Measurements from ENCODE around the gene CABLES1. TPM values are rescaled to one million over a fixed set of nuclear protein-coding genes. Genes with fewer than 3 reads are reported as not detected.

The CABLES1 gene
- total RNA-seq, 1 donor from 2014 or later: 2.8 TPM

DNA sequence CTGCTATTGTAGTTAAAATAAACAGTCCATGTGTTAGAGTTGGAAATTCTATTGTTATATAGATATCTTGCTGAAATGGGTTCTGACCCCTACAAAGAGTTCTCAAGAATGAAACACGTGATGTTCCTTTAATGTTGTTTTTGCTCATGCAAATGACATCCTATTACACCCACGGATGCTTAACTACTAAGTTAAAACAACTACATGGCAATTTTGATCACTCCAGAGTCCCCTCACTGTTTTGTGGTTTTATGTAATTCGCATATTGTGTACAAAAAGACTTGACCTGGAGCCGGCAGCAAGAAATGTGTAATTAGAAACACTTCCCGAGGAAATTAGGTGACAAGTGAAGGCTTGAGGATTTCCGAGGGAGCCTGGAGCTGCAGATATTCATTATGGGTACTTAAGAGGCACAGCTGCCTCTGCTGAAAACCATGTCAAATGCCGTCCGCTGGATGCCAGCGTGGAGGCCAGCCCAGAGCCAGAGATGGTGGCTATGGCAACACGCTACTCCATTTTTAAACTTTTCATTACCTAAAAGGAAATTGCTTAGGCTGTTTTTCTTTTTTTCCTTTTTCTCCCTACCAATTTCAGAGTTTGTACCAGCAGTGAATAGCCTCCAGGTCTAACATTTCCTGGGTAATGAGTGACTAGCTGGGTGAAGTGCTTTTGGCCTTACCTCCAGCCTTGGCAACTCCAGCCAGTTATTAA is 21.0 kb upstream of the CABLES1 start:
- peak; percentile 83 for DNase-seq

DNA sequence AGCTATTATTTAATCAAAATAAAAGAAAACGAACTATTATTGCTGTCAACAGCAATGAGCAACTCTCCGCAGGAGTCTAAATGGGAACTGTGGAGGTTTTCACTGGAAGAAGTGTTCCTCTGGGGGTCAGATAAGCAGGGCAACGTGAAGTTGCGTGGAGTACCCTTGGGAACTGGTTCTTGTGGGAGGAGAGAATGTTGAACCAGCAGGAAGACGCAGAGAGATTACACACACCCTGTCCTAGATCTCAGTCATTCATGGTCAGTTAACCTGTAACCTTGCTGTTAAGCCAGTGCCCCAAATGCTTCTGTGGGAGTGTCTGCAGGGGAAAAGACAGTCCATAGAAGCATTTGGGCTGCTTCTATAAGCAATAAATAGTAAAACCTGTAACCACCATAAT is 20.4 kb upstream of the CABLES1 start:
- no peak for DNase-seq

GRCh38 chr18:23115683-23116096 is 19.6 kb upstream of the CABLES1 start:
- no peak for DNase-seq

DNA sequence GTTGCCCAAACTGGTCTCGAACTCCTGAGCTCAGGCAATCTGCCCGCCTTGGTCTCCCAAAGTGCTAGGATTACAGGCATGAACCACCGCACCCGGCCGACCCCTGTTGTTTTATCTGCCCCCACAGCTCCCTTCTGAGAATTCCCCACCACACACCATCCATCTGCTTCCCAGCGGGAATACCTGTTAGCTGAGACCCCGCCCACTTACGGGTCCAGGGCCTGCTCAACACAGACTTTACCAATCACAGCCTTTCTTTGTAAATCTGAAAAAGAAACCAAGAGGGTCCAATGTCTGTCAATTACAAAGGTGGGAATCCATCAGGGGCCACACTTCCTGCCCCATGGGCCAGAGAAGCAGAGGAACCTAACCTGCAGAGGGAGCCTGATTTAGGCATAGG is 14.2 kb upstream of the CABLES1 start:
- no peak for DNase-seq

DNA sequence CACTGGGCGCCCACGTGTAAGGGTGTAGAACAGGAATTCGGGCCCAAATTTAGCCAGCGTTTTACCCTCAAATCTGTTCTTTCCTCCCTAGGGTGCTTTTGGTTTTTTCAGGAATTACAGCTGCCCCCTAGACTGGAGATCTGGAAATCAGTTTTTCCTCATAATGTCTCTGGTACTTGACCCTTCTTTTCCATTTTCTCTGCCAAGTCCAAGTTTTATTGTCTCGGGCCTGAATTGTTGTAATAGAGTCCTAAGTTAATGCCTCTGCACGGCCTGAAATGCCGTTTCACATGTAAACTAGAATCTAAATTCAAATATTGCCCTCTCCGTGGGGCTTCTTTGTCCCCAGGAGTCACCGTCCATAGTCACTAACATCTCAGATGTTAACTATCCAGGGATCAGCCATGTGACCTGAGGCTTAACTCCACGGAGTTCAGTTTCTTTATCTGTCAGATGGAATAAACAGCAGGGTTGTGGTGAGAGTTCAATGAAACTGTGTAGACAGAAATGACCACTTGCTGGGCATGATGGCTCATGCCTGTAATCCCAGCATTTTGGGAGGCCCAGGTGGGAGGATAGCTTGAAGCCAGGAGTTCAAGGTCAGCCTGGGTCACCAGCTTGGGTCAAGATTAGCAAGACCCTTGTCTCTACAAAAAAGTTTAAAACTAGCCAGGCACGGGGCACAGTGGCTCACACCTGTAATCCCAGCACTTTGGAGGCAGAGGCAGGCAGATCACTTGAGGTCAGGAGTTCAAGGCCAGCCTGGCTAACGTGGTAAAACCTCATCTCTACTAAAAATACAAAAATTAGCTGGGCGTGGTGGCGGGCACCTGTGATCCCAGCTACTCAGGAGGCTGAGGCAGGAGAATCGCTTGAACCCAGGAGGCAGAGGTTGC is 12.7 kb upstream of the CABLES1 start:
- DNase-seq: no peak

GRCh38 chr18:23126376-23127056 is 8.8 kb upstream of the CABLES1 start:
- DNase-seq: no peak

DNA sequence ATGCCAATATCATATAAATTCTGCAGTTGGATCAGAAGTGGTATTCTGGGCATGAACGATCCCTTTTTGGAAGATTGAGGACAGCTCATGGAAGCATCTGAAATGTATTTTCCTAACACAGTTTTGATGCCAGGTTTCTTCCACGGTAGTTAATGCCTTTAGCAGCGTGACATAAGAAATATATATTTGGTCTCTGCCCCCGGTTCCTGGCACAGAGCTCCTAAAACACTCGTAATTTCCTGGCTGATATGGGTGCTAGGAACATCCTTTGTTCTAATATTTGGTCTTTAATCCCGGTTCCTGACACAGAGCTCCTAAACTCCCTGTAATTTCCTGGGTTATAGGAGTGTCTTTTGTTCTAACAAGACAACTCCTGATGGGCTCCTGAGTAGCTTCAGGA is 8.2 kb upstream of the CABLES1 start:
- DNase-seq: peak; percentile 57

DNA sequence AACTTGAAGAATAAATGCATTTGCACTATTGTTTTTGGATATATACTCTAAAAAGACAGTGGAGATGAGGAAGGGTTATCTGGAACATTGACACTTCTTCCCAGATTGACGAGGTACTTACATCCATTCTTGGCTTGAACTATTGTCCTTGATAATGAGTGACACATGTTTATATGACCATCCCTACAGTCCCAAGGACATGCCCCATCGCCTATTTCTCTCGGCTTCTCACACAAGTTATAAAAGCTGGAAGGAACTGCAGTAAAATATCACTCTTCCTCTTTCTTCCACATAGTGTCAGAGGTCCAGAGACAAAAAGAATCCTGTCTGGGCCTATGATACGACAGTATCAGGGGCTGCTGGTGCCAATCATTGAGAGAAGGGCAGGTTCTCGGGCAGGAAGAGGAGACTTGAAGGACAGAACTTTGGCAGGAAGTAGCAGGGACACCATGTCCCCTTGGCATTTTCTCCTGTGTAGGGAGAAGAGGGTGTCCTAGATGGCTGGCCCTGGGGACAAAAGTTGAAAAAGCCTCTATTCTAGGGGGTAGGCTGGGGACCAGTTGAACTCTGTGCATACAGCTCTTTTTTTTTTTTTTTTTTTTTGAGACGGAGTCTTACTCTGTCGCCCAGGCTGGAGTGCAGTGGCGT is 5.8 kb upstream of the CABLES1 start:
- DNase-seq: no peak

DNA sequence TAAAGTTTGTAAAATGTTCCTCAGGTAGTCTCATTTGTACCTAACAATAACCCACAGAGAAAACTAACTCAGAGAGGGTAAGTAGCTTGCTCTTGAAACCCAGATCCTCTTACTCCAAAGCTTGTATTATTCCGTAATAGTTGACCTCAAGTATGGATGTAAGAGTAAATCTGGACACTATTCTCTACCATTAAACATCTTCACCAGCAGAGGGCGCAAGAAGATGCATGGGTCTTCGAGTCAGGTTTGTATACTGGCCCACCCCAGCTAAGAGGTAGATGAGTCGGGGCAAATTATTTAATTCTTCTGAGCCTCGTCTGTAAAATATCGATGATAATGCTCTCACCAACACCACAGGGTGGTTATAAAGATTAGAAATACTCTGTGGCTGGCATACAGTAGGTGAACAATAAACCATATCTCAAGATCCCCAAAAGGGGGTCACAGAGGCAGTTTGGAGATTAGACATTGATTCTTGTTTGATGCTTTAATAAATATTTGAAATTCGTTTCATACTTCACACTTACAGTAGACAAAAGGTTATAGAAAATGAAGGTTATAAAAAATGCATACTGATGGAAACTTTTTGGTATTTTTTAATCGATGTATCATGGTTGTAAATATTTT is 3.5 kb upstream of the CABLES1 start:
- DNase-seq: peak; percentile 93

GRCh38 chr18:23133860-23134779 is 1.2 kb upstream of the CABLES1 start:
- DNase-seq: no peak

DNA sequence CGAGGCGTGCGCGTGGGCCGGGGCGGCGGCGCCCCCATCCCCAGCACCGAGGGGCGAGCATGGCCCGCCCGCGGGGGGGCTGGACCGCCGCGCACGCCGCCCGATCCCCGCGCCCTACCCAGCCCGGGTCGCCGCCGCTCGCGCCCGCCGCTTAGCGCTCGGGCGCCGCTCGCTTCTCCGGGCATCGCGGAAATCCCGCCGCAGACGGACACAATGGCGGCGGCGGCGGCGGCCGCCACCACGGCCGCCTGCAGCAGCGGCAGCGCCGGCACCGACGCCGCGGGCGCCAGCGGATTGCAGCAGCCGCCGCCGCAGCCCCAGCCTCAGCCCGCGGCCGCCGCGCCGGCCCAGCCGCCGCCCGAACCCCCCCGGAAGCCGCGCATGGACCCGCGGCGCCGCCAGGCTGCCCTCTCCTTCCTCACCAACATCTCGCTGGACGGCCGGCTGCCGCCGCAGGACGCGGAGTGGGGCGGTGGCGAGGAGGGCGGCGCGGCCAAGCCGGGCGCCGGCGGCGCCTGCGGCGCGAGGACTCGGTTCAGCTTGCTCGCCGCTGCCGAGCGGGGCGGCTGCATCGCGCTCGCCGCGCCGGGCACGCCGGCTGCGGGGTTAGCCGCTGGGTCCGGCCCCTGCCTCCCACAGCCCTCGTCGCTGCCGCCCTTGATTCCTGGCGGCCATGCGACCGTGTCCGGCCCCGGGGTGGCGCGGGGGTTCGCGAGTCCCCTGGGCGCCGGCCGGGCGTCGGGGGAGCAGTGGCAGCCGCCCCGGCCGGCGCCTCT is 453 bp downstream of the CABLES1 start:
- peak; percentile 32 for DNase-seq

GRCh38 chr18:23136326-23137096 is 1.2 kb downstream of the CABLES1 start:
- DNase-seq: peak; percentile 44

GRCh38 chr18:23137097-23137635 is 1.9 kb downstream of the CABLES1 start:
- DNase-seq: peak; percentile 55

DNA sequence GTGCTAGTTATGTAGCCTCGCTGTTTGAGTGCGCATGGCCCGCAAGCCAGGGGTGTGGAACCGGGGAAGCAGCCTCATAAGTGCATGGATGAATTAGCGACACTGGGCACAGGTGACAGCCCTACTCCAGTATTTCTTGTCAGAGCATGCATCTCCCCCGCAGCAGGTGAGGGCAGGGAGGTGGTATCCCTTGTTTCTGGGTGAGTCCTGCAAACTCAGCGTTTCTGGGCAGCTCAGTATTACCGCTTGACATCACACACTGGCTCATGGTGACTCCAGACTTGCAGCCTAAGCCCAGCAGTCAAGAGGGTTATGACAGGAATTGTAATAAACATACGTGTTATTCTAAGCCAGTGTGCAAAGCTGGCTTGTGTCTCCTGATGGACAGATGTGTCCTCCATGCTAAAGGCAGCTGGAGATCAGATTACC is 2.5 kb downstream of the CABLES1 start:
- DNase-seq: peak; percentile 75

GRCh38 chr18:23138471-23138870 is 3.2 kb downstream of the CABLES1 start:
- DNase-seq: peak; percentile 68

- DNase-seq: peak; percentile 69
Observed at GRCh38 chr18:23141104-23141999, 6.1 kb downstream of the CABLES1 start.

GRCh38 chr18:23142251-23142929 is 7.1 kb downstream of the CABLES1 start:
- DNase-seq: no peak
